Transverse colon (tissue), 4 donors: ENCODE results near the gene CPVL. TPM values are rescaled to one million over a fixed set of nuclear protein-coding genes. Genes with fewer than 3 reads are reported as not detected.

ENCODE experiments used
- DNase-seq: peaks from one replicate; pipeline ENCODE4 v3.0.0-alpha.2; 2019
- H3K27ac ChIP-seq, 4 donors: fragments of 200-600 bp; sonication (generic); 2 replicates each; pipeline ENCODE4 v1.5.1; 2016 to 2018; ENCODE audit warnings: inconsistent platforms in 4 of 4
- H3K27me3 ChIP-seq: fragments of 200-600 bp; sonication (generic); 2 replicates; pipeline ENCODE4 v1.5.1; 2017; ENCODE audit warnings: inconsistent platforms
- H3K36me3 ChIP-seq, 4 donors: fragments of 200-600 bp; sonication (generic); 2 replicates each; pipeline ENCODE4 v1.5.1; 2017 to 2019; ENCODE audit warnings: inconsistent platforms in 4 of 4
- H3K4me1 ChIP-seq, 4 donors: fragments of 200-600 bp; sonication (generic); 2 replicates each; pipeline ENCODE4 v1.5.1; 2017 to 2020; ENCODE audit warnings: inconsistent platforms in 4 of 4
- H3K4me3 ChIP-seq, 4 donors: fragments of 200-600 bp; sonication (generic); 1 replicate in 1 of 4; 2 replicates in 3 of 4; pipeline versions ENCODE4 v1.5.1 to v1.6.1; 2017 to 2019; ENCODE audit warnings: inconsistent platforms in 4 of 4
- H3K9me3 ChIP-seq, 2 donors: fragments of 200-600 bp; sonication (generic); 2 replicates each; pipeline ENCODE4 v1.5.1; 2017 to 2019; ENCODE audit warnings: inconsistent platforms in 2 of 2
- EP300 ChIP-seq: sonication (generic); formaldehyde crosslinking; IDR thresholded peaks from one replicate; pipeline ENCODE4 v1.6.1; 2017; ENCODE audit warnings: antibody characterized with exemption, low read depth
- POLR2A ChIP-seq: fragments of 450-650 bp; IDR thresholded peaks from one replicate; pipeline ENCODE4 v1.6.1; 2016; ENCODE audit warnings: antibody characterized with exemption, mild to moderate bottlenecking, moderate library complexity
- POLR2AphosphoS5 ChIP-seq, 3 donors: sonication (generic); formaldehyde crosslinking; IDR thresholded peaks; one replicate each; pipeline ENCODE4 v1.6.1; 2016; ENCODE audit warnings: antibody characterized with exemption in 3 of 3
- WGBS, 2 donors: methylation state at CpG; one replicate each; pipeline ENCODE4 v1.1.5; 2018; ENCODE audit warnings: low coverage in 1 of 2; 5-methylcytosine and 5-hydroxymethylcytosine counted together
- in situ Hi-C, 4 donors: fragments of 200-750 bp; cut with MboI; loops; one replicate each; pipeline versions ENCODE4 v1.15.0 to v1.15.1; 2017; ENCODE audit warnings: low sequenced_read_pairs in 3 of 4, low pct_ligation_motif_present in 1 of 4, low pct_unique_long_range_greater_than_20kb in 1 of 4
- intact Hi-C: fragments of 100-400 bp; cut with DNase I; formaldehyde crosslinking; loops from one replicate; pipeline ENCODE4 v1.15.1; 2023; ENCODE audit warnings: low total_unique reads
- total RNA-seq, 4 donors: library from RNA; depleted of rRNA; stranded (reverse); fragments of >200 nt; gene quantifications; one replicate each; pipeline ENCODE4 v1.1.0, GENCODE V29; 2016
- TF ChIP-seq, protein P1 (sequence below), 5 experiments: fragments of 200-600 bp in 3 of 5; fragments of 450-650 bp in 2 of 5; sonication (generic) in 3 of 5; IDR thresholded peaks; 1 replicate in 2 of 5; 2 replicates in 3 of 5; pipeline ENCODE4 v1.5.1; 2016 to 2017; ENCODE audit warnings: antibody characterized with exemption in 5 of 5, inconsistent platforms in 3 of 5, mild to moderate bottlenecking in 2 of 5, moderate library complexity in 1 of 5

The CPVL gene
- total RNA-seq, 4 donors from 2014 or later, result 0.75 to 9.7 (median 4.8) TPM

DNA sequence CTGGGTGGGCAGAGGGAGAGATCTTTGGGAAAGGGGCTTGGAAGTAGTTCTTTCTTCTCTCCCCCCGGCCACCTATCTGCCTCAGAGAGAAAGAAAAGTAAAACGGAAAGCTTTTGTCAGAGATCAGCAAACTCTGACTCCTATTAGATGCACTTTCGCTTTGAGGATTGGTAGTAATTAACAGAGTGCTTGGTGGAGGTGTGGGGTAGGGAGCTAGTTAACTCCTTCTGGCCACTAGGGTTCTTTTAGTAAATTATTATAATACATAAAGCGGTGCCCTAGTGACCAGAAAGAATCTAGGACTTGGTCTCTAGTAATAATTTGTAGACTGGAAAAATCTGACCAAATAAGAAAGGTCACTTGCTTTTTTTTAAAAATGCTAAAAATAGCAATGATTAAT is 54.6 kb downstream of the CPVL start:
- intact Hi-C loops, result no loop called here
- H3K36me3 ChIP-seq, result no peaks in the 10 kb centered on the region
- H3K4me1 ChIP-seq, result peaks cover 4 to 35% (median 17%) of the 10 kb centered on the region in 4 donors
- WGBS, 2 donors, result 19 to 22% methylated on average over 3 to 4 of the region's 4 CpGs
- H3K27me3 ChIP-seq, result no peaks in the 10 kb centered on the region
- no peaks in the 10 kb centered on the region for H3K9me3 ChIP-seq
- no peak for TF ChIP-seq EP300
- TF ChIP-seq, protein P1, sequence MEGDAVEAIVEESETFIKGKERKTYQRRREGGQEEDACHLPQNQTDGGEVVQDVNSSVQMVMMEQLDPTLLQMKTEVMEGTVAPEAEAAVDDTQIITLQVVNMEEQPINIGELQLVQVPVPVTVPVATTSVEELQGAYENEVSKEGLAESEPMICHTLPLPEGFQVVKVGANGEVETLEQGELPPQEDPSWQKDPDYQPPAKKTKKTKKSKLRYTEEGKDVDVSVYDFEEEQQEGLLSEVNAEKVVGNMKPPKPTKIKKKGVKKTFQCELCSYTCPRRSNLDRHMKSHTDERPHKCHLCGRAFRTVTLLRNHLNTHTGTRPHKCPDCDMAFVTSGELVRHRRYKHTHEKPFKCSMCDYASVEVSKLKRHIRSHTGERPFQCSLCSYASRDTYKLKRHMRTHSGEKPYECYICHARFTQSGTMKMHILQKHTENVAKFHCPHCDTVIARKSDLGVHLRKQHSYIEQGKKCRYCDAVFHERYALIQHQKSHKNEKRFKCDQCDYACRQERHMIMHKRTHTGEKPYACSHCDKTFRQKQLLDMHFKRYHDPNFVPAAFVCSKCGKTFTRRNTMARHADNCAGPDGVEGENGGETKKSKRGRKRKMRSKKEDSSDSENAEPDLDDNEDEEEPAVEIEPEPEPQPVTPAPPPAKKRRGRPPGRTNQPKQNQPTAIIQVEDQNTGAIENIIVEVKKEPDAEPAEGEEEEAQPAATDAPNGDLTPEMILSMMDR (IDR thresholded peaks at IDR 0.05), result peak in 2 of 5 experiments; percentile 4 to 15
- peak overlapping the region in 3 of 4 donors; percentile 17 to 35 (median 21) for H3K4me3 ChIP-seq
- DNase-seq, result no peak
- in situ Hi-C loops, result no loop called here
- H3K27ac ChIP-seq, result peak overlapping the region; percentile 16 to 60 (median 46)

GRCh38 chr7:29090836-29091601 is 55.3 kb downstream of the CPVL start:
- no peak for TF ChIP-seq EP300
- TF ChIP-seq POLR2A, result no peak
- TF ChIP-seq, protein P1 (IDR thresholded peaks at IDR 0.05), result no peak
- no peak for TF ChIP-seq POLR2AphosphoS5 (IDR thresholded peaks at IDR 0.05)
- peak overlapping the region; percentile 16 to 60 (median 46) for H3K27ac ChIP-seq
- H3K4me1 ChIP-seq, result peaks cover 4 to 40% (median 18%) of the 10 kb centered on the region in 4 donors
- H3K9me3 ChIP-seq, result no peaks in the 10 kb centered on the region
- 19 to 35% methylated on average over 9 to 10 of the region's 10 CpGs for WGBS, 2 donors
- H3K27me3 ChIP-seq, result no peaks in the 10 kb centered on the region
- in situ Hi-C loops, result no loop called here
- H3K36me3 ChIP-seq, result no peaks in the 10 kb centered on the region
- no peak for DNase-seq
- peak overlapping the region in 3 of 4 donors; percentile 17 to 35 (median 21) for H3K4me3 ChIP-seq
- intact Hi-C loops, result no loop called here

DNA sequence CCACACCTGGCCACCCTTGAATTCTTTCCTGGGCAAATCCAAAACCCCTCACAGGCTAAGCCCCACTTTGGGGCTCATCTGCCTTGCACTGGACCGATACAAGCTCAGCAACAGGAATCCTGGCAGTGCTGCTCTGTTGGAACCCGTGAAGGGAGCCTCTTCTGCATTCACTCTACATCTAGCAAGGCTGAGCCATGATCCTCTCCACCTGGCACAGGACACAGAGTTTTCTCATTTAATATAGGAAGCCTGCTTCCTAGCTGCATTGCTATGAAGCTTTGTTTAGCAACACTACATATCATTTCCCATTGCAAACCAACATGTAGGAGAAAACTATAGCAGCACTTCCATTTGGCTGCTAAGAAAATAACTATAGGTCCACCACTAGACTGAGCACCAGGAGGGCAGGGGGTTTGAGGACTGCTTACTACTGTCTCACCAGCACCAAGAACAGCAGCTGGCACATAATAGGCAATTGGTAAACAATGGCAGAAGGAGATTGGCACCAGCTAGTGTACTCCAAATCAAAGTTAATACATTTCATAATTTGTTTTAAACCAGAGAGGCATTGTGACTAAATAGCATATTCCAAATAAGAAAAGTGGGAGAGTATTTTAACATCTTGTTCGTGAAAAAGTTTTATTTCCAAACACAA is 56.1 kb downstream of the CPVL start:
- in situ Hi-C loops, result no loop called here
- 74 to 100% methylated on average over 1 to 3 of the region's 3 CpGs for WGBS, 2 donors

DNA sequence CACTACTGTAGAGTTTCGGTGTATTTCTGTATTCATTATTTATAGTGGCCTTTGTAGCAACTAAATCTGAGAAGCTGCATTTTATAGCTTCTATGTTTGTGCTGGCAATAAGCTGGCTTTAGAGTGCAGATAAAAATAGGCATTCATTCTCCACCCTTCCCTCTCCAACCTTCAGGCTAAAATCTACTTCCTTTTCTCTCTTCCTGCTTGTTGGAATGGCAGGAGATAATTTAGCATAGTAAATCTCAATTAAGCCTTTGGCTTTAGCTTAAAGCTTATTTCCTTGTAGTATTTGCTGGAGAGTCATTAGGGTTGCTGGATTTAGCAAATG is 58.5 kb downstream of the CPVL start:
- no peaks in the 10 kb centered on the region for H3K36me3 ChIP-seq
- TF ChIP-seq EP300 (no peak), POLR2AphosphoS5 (IDR thresholded peaks at IDR 0.05) (no peak), POLR2A (no peak)
- TF ChIP-seq, protein P1 (IDR thresholded peaks at IDR 0.05), result no peak
- DNase-seq, result no peak
- peak overlapping the region; percentile 34 to 68 (median 48) for H3K27ac ChIP-seq
- H3K4me1 ChIP-seq, result peaks cover 4 to 40% (median 18%) of the 10 kb centered on the region in 4 donors
- H3K9me3 ChIP-seq, result no peaks in the 10 kb centered on the region
- H3K4me3 ChIP-seq, result no peak overlapping the region
- in situ Hi-C loops (no loop called here), intact Hi-C loops (no loop called here)
- 22 to 33% methylated on average over 1 of the region's 1 CpG for WGBS, 2 donors
- H3K27me3 ChIP-seq, result no peaks in the 10 kb centered on the region

More for the DNA sequence above, 56.1 kb downstream of the CPVL start:
- Histone ChIP-seq H3K4me3 (no peak overlapping the region), H3K9me3 (no peaks in the 10 kb centered on the region), H3K27me3 (no peaks in the 10 kb centered on the region), H3K4me1 (peaks cover 4 to 40% (median 18%) of the 10 kb centered on the region in 4 donors), H3K36me3 (no peaks in the 10 kb centered on the region), H3K27ac (peak overlapping the region in 3 of 4 donors; percentile 16 to 60 (median 51))
- no peak for DNase-seq
- TF ChIP-seq EP300 (no peak), POLR2AphosphoS5 (IDR thresholded peaks at IDR 0.05) (no peak), POLR2A (no peak)
- TF ChIP-seq, protein P1 (IDR thresholded peaks at IDR 0.05), result no peak
- intact Hi-C loops, result no loop called here
